Measurements from ENCODE around the gene OR4A5.
"Not testable (repeated sequence)": the region's sequence is repeated elsewhere in the genome, so short reads cannot be mapped to it uniquely, and the experiment has no call there.

OR4A5 gene, protein sequence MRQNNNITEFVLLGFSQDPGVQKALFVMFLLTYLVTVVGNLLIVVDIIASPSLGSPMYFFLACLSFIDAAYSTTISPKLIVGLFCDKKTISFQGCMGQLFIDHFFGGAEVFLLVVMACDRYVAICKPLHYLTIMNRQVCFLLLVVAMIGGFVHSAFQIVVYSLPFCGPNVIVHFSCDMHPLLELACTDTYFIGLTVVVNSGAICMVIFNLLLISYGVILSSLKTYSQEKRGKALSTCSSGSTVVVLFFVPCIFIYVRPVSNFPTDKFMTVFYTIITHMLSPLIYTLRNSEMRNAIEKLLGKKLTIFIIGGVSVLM
- total RNA-seq: 0 reads per million in 4 experiments

DNA sequence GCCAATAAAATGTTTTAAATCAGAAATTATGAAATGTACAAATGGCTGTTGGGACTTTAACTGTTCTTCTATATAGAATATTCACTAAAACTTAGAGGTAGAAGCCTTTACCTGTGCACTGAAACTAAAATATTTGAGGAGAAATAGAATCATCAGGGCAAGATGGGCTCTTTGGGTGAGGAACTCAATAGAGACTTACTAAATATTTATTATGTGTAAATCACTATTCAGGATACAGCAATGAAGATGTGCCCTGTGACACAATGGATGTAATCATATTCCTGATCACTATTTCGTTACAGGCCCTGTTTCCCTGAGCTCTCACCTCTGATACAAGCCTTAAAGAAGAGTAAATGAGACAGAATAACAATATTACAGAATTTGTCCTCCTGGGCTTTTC, at the start of gene OR4A5:
OR4A5 (plus strand) TSS at position 301 of the 400 bp plus-strand sequence; CDS start at position 354, 53 bp downstream.
- not testable (repeated sequence) for DNase-seq

DNA sequence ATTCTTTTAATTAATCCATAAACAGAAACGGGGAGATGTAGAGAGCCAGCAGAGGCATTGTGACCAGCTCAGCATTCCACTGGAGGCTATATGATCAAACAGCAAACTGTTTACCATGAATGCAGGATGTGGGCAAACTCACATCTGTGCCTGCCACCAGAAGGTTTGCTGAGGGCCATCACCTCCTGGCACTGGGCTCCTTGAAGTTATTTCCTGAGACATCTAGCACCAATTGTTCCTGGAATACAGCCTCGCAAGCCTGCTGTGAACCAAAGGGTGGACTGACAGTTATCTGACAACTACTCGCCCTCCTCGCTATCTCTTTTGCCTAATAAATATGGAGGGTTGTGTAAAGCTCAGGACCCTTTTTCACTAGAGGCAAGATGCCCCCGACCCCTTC, 13.5 kb downstream of the OR4A5 start:
- not testable (repeated sequence) for DNase-seq
